SU-DHL-6 (cell line): ENCODE data around the gene ADAMTS16.

Experiments used
- EZH2phosphoT487 ChIP-seq: fragments of 200-600 bp; sonication (generic), shearing (Covaris generic); conservative IDR thresholded peaks from 2 replicates; pipeline ENCODE4 v1.6.1; 2018; ENCODE audit warnings: mild to moderate bottlenecking, antibody characterized with exemption, low read length, moderate library complexity, mixed read lengths
- TF ChIP-seq, protein P1 (sequence below): fragments of 200-600 bp; sonication (generic); IDR thresholded peaks from one replicate; pipeline ENCODE4 v1.5.1; 2017; ENCODE audit warnings: antibody characterized with exemption, mild to moderate bottlenecking, low read length, moderate library complexity; ENCODE audit not compliant: insufficient read depth, poor library complexity, severe bottlenecking

DNA sequence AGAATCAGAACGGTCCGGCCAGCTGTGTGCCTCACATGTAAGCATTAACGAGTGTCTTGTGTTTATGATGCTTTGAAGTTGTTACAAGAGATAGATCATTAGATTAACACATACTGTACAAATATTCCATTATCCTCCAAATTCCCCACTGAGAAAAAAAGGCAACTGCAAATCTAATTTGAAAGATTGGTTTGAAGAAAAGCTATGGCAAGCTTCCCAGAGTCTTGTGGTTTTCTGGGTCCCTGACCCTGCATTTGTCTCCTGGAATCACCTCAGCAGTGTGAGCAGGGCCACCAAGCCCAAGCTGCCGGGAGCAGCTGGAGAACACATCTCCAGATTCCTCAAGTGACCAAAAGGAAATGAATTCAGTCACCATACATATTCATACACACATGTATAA lies 36.9 kb upstream of the ADAMTS16 start:
- TF ChIP-seq, protein P1, sequence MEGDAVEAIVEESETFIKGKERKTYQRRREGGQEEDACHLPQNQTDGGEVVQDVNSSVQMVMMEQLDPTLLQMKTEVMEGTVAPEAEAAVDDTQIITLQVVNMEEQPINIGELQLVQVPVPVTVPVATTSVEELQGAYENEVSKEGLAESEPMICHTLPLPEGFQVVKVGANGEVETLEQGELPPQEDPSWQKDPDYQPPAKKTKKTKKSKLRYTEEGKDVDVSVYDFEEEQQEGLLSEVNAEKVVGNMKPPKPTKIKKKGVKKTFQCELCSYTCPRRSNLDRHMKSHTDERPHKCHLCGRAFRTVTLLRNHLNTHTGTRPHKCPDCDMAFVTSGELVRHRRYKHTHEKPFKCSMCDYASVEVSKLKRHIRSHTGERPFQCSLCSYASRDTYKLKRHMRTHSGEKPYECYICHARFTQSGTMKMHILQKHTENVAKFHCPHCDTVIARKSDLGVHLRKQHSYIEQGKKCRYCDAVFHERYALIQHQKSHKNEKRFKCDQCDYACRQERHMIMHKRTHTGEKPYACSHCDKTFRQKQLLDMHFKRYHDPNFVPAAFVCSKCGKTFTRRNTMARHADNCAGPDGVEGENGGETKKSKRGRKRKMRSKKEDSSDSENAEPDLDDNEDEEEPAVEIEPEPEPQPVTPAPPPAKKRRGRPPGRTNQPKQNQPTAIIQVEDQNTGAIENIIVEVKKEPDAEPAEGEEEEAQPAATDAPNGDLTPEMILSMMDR = no peak
- TF ChIP-seq EZH2phosphoT487 = no peak
